Umbilical cord (tissue), 2 donors: Measurements from ENCODE around the gene SND1. TPM values are rescaled to one million over a fixed set of nuclear protein-coding genes. Genes with fewer than 3 reads are reported as not detected.
A peak's percentile ranks its signal among the peaks of the same experiment; 100 is the strongest.

Source experiments
- DNase-seq: peaks from one replicate; pipeline ENCODE4 v3.0.0-alpha.2; 2015; ENCODE audit warnings: low spot score
- total RNA-seq: library from RNA; depleted of rRNA; stranded (reverse); fragments of >200 nt; gene quantifications from one replicate; pipeline ENCODE4 v1.2.3, GENCODE V29; 2014; ENCODE audit warnings: low replicate concordance; ENCODE audit not compliant: insufficient read depth

The SND1 gene
- total RNA-seq, 1 donor from 2014 or later = 101 TPM

- no peak for DNase-seq
Observed at GRCh38 chr7:128131115-128131514, 479.1 kb downstream of the SND1 start.

DNA sequence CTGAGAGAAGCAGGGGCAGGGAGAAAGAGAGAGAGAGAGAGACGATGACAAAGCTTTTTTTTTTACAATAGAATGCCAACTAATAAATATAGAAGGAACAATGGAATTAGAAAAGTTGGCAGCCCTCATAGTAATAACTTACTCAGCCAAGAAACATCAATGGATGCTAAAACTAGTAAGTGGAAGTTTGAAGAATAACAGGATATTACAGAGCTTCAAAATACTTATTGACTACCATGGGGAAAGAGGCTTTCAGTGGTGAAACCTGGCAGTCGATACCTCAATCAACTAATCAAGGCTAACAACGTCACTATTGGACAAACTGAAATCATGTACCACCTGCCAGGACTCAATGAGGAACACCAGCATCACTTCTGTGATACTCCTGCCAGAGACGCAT lies 479.7 kb downstream of the SND1 start:
- no peak for DNase-seq

GRCh38 chr7:128132426-128133069 lies 480.6 kb downstream of the SND1 start:
- DNase-seq = no peak

DNA sequence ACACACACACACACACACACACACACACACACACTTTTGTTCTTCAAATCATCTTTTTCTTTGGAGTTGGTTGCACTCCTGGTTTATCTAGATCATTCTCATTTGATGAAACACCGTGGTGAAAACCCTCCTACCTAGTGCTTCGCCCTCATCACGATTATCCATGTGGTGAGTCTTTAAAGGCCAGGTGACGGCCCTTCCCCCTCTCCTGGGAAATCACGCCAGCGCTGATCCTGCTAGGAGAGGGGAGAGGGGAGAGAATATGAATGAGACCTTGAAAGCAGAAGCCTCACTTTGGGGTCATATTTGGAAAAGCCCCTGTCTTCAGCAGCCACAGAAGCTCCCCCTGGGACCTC lies 483.1 kb downstream of the SND1 start:
- no peak for DNase-seq

DNA sequence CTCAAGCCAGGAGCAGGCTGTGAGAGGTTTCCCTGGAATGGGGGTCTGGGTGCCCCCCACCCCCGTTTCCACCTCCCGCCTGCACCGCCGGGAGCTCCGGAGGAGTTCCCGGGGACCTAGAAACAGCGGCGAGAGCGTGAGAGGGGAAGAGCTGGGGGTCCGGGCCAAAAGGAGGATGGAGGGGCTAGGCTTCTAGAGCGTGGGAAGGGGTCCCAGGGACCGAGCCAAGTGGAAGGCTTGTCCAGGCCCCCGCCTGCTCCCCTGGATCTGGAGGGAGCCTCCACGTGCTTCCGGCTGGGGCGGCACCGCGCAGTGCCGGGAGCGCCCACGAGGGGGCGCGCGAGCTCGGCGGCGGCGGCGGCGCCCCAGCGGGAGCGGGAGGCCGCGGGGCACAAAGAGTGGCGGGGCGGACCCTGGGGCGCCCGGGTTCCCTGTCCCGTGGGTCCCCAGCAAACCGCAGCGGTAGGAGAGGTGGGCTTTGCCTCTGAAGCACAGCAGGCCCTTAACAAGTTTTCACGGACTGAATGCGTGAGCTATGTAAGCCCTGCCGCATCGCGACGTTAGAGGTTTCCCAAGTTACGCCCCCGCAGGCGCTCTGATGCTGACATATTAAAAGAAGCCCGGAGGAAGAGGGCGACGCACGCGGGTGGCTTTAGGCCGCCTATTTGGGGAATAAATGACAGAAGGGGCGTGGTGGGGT lies 483.7 kb downstream of the SND1 start:
- DNase-seq = peak; percentile 56

DNA sequence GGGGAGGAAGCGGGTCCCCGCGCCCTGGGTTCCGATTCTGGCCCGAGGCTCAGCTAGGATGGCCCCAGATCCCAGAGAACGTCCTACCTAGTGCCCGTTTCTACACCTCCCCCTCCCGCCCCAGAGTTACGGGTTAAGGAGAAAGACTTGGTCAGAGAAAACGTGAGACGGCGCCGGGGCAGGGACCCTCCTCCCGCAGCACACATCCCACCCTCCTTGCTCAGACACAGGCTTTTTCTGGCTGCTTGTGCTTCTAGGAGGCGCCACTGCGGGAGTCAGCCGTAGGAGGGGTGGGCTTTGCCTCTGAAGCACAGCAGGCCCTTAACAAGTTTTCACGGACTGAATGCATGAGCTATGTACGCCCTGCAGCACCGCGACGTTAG lies 484.2 kb downstream of the SND1 start:
- no peak for DNase-seq

DNA sequence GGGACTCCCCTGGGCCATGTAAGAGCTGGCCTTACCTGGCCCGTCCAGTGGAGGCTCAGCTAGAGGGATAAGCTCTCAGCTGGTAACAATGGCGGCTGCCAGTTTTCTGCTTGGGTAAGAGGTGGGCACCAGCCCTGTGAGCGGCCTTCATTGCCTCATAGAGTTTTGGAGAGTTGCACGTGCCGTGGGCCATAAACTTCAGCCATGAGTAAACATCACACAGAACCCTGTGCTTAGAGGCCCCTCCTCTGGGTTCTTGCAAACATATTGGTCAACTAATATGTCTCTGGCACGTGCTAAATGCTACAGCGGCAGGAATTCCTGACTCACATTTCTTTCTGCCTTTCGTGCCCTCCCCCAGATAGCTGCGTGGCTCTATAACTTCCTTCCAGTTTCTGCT lies 485.2 kb downstream of the SND1 start:
- no peak for DNase-seq

- no peak for DNase-seq
Observed at GRCh38 chr7:128139406-128139805, 487.4 kb downstream of the SND1 start.

- DNase-seq = no peak
Observed at GRCh38 chr7:128141683-128142195, 489.7 kb downstream of the SND1 start.

Other genes starting within 250 kb of the SND1 start
- 16.4 TPM for gene GCC1, start 66.6 kb upstream of the SND1 start, total RNA-seq
- 139 TPM for gene ARF5, start 63.8 kb upstream of the SND1 start, total RNA-seq
- gene FSCN3, start 58.5 kb upstream of the SND1 start, total RNA-seq = not detected
- gene PAX4, start 34.1 kb upstream of the SND1 start, total RNA-seq = 2.9 TPM